Right lobe of liver (tissue), 6 donors: ENCODE data around the gene TMEM125. TPM values are rescaled to one million over a fixed set of nuclear protein-coding genes. Genes with fewer than 3 reads are reported as not detected.

ENCODE experiments used
- ATAC-seq, 4 donors: fragments of 200-7000 bp; cut with Tn5 transposase; one replicate each; pipeline ENCODE4 v1.9.1; 2020; ENCODE audit warnings: mild to moderate bottlenecking in 4 of 4, moderate library complexity in 4 of 4
- DNase-seq, 3 donors: peaks; one replicate each; pipeline ENCODE4 v3.0.0-alpha.2; 2020
- H3K27ac ChIP-seq, 3 donors: fragments of 200-600 bp; one replicate each; pipeline ENCODE4 v1.8.0; 2022
- H3K27me3 ChIP-seq, 2 donors: fragments of 200-600 bp; one replicate each; pipeline ENCODE4 v1.8.0; 2022
- H3K36me3 ChIP-seq, 4 donors: fragments of 200-600 bp; sonication (generic) in 1 of 4; one replicate each; pipeline versions ENCODE4 v1.5.1 to v1.8.0; 2017 to 2022; ENCODE audit warnings: control low read depth in 1 of 4
- H3K4me1 ChIP-seq, 4 donors: fragments of 200-600 bp; sonication (generic) in 1 of 4; one replicate each; pipeline versions ENCODE4 v1.5.1 to v1.8.0; 2017 to 2022; ENCODE audit warnings: control low read depth in 1 of 4
- H3K4me3 ChIP-seq, 3 donors: fragments of 200-600 bp; one replicate each; pipeline ENCODE4 v1.8.0; 2022
- H3K9me3 ChIP-seq, 4 donors: fragments of 200-600 bp; sonication (generic) in 1 of 4; one replicate each; pipeline versions ENCODE4 v1.5.1 to v1.8.0; 2017 to 2022; ENCODE audit warnings: control low read depth in 1 of 4
- POLR2A ChIP-seq: fragments of 450-650 bp; IDR thresholded peaks from one replicate; pipeline ENCODE4 v1.6.1; 2017; ENCODE audit warnings: antibody characterized with exemption, mild to moderate bottlenecking
- WGBS: methylation state at CpG from one replicate; pipeline ENCODE4 v1.1.6; 2018; ENCODE audit warnings: low coverage, low lambda C conversion rate; ENCODE audit not compliant: insufficient coverage; ENCODE audit errors: missing lambda C conversion rate; 5-methylcytosine and 5-hydroxymethylcytosine counted together
- intact Hi-C, 2 donors: fragments of 100-400 bp; cut with DNase I; formaldehyde crosslinking; loops; one replicate each; pipeline versions ENCODE4 v1.11.2 to v1.14.1; 2022
- total RNA-seq, 6 experiments: library from RNA; depleted of rRNA in 2 of 6; stranded (reverse); fragments of >200 nt in 2 of 6; fragmentation: NEBNext Ultra II Directional in 3 of 6; extraction: Animal tissue kit (Norgen Biotek cat#: 25700) in 3 of 6; gene quantifications; one replicate each; pipeline versions ENCODE4 v1.1.0 to v1.2.4, GENCODE V29; 2016 to 2023
- TF ChIP-seq, protein P1 (sequence below), 4 donors: fragments of 200-600 bp in 3 of 4; fragments of 450-650 bp in 1 of 4; IDR thresholded peaks; one replicate each; pipeline versions ENCODE4 v1.5.1 to v1.8.0; 2016 to 2022; ENCODE audit warnings: antibody characterized with exemption in 4 of 4, mild to moderate bottlenecking in 2 of 4
- donor health status: DM: no; HTN: yes; CAD: no.
- donor health status: DM: no; HTN: no; CAD: no.
- donor health status: DM: no; HTN: no; CAD: no.
- donor health status: DM: no; HTN: yes; CAD: no.
- donor health status: DM: no; HTN: yes; CAD: no.

TMEM125 gene
- total RNA-seq, 6 experiments from 2014 or later, result 0.21 to 0.27 TPM; not detected in 4

DNA sequence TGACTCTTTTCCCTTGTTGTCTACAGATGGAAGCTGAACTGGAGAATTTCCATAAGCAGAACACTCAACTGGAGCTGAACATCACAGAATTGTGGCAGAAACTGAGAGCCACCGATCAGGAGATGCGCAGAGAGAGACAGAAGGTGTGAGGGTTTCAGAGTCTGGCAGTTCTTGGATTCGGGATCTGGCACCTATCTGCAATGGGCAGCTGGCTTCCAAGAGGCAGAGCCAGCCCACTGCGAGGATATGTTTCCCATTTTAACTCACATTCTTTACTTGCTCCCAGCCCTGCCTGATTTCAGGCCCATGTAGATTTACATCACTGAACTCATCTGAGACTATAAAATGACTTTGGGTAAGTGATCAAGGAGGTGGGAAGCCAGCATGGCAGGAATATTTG lies 37.3 kb upstream of the TMEM125 start:
- DNase-seq (no peak), ATAC-seq (no peak)
- no peaks in the 10 kb centered on the region for H3K27me3 ChIP-seq
- TF ChIP-seq POLR2A, result no peak
- TF ChIP-seq, protein P1, sequence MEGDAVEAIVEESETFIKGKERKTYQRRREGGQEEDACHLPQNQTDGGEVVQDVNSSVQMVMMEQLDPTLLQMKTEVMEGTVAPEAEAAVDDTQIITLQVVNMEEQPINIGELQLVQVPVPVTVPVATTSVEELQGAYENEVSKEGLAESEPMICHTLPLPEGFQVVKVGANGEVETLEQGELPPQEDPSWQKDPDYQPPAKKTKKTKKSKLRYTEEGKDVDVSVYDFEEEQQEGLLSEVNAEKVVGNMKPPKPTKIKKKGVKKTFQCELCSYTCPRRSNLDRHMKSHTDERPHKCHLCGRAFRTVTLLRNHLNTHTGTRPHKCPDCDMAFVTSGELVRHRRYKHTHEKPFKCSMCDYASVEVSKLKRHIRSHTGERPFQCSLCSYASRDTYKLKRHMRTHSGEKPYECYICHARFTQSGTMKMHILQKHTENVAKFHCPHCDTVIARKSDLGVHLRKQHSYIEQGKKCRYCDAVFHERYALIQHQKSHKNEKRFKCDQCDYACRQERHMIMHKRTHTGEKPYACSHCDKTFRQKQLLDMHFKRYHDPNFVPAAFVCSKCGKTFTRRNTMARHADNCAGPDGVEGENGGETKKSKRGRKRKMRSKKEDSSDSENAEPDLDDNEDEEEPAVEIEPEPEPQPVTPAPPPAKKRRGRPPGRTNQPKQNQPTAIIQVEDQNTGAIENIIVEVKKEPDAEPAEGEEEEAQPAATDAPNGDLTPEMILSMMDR (IDR thresholded peaks at IDR 0.05), result no peak
- H3K4me1 ChIP-seq, result peaks cover 0 to 48% (median 19%) of the 10 kb centered on the region in 4 donors
- 65% methylated on average over 4 of the region's 4 CpGs for WGBS
- no peak overlapping the region for H3K4me3 ChIP-seq
- intact Hi-C loops, result loop anchor here (10.0 kb wide), 1 partner anchor 152 kb away; the partner anchor contains the start of genes MED8 (in 2 of the 2) and SZT2 (in 2 of the 2)
- H3K9me3 ChIP-seq, result no peaks in the 10 kb centered on the region
- H3K36me3 ChIP-seq, result no peaks in the 10 kb centered on the region
- peak overlapping the region in 2 of 3 donors; percentile 13 for H3K27ac ChIP-seq

DNA sequence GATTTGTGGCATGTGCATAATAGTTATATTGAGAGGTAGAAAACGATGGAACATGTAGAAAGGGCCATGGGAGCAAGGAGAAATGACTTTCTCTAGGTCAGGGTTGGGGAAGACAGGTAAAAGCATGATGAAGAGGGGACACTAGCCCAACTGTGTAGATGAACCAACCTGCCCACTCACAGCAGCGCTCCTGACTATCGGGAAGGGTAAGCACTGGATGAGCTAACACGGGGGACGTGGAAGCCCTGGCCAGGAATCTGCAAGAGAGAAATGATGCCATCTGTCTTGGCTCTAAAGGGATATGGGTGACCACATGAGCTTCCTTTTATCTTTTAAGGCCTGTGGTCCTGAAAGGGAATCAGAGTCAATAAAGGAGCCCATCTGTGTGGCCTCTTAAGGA lies 36.2 kb upstream of the TMEM125 start:
- Histone ChIP-seq H3K27me3 (no peaks in the 10 kb centered on the region), H3K36me3 (no peaks in the 10 kb centered on the region), H3K27ac (no peak overlapping the region), H3K4me1 (peaks cover 0 to 58% (median 24%) of the 10 kb centered on the region in 4 donors), H3K9me3 (no peaks in the 10 kb centered on the region), H3K4me3 (no peak overlapping the region)
- intact Hi-C loops, result loop anchor here (10.0 kb wide), 1 partner anchor 151 kb away; the partner anchor contains the start of genes MED8 (in 2 of the 2) and SZT2 (in 2 of the 2)
- WGBS, result 76% methylated on average over 5 of the region's 5 CpGs
- no peak for DNase-seq
- no peak for ATAC-seq
- TF ChIP-seq POLR2A, result no peak
- TF ChIP-seq, protein P1 (IDR thresholded peaks at IDR 0.05), result no peak

DNA sequence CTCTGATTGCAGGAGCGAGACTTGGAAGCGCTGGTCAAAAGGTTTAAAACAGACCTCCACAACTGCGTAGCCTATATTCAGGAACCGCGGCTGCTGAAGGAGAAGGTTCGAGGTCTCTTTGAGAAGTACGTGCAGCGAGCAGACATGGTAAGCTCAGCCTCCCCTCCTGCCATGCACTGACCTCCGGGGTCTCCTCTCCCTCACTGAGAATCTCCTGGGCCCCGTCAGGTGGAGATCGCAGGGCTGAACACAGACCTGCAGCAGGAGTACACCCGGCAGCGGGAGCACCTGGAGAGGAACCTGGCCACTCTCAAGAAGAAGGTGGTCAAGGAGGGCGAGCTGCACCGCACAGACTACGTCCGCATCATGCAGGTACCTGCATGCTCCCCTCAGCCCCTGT lies 35.5 kb upstream of the TMEM125 start:
- no peak overlapping the region for H3K4me3 ChIP-seq
- 89% methylated on average over 7 of the region's 17 CpGs for WGBS
- DNase-seq (no peak), ATAC-seq (no peak)
- no peaks in the 10 kb centered on the region for H3K9me3 ChIP-seq
- no peak for TF ChIP-seq POLR2A
- TF ChIP-seq, protein P1 (IDR thresholded peaks at IDR 0.05), result no peak
- peaks cover 0 to 65% (median 26%) of the 10 kb centered on the region in 4 donors for H3K4me1 ChIP-seq
- H3K27me3 ChIP-seq, result no peaks in the 10 kb centered on the region
- H3K36me3 ChIP-seq, result no peaks in the 10 kb centered on the region
- H3K27ac ChIP-seq, result no peak overlapping the region
- intact Hi-C loops, result loop anchor here (10.0 kb wide), 1 partner anchor 151 kb away; the partner anchor contains the start of genes MED8 (in 2 of the 2) and SZT2 (in 2 of the 2)

DNA sequence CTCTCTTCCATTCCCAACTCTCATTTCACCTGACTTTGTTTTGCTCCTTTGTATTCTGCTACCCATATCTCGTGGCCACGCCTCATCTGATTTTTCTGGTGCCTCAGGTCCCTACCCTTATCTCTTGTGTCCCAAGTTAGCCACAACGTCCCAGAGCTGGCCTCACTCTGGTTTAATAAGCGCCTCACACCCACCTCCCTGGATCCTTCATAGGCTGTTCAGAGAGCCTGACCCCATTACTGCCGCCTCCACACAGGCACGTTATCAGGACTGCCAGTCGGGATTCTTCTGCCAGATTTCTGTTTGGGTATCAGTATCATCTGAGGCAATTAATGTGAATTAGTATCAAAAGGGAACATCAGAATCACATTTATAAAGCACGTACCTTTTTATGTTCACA lies 34.7 kb upstream of the TMEM125 start:
- Histone ChIP-seq H3K9me3 (no peaks in the 10 kb centered on the region), H3K4me1 (peaks cover 0 to 73% (median 26%) of the 10 kb centered on the region in 4 donors), H3K27me3 (no peaks in the 10 kb centered on the region), H3K4me3 (no peak overlapping the region), H3K36me3 (no peaks in the 10 kb centered on the region), H3K27ac (peak overlapping the region; percentile 70 to 74 (median 71))
- TF ChIP-seq POLR2A, result no peak
- TF ChIP-seq, protein P1 (IDR thresholded peaks at IDR 0.05), result no peak
- intact Hi-C loops, result loop anchor here (10.0 kb wide), 1 partner anchor 150 kb away; the partner anchor contains the start of genes MED8 (in 2 of the 2) and SZT2 (in 2 of the 2)
- WGBS, result 28% methylated on average over 8 of the region's 8 CpGs
- ATAC-seq, result peak in 1 of 4 donors; percentile 8
- no peak for DNase-seq
